K562 (cell line): ENCODE results near the gene GLIS2. TPM values are rescaled to one million over a fixed set of nuclear protein-coding genes. Genes with fewer than 3 reads are reported as not detected.
A peak's percentile ranks its signal among the peaks of the same experiment; 100 is the strongest.

Experiments
- ADNP ChIP-seq: fragments of 200-800 bp; sonication (Bioruptor generic); IDR thresholded peaks from 2 replicates; pipeline ENCODE4 v1.6.1; 2016; ENCODE audit warnings: missing genetic modification characterization, missing compliant biosample characterization
- ARID1B ChIP-seq: fragments of 450-650 bp; IDR thresholded peaks from 2 replicates; pipeline ENCODE4 v1.6.1; 2016; ENCODE audit warnings: antibody characterized with exemption, mild to moderate bottlenecking, inconsistent platforms
- BHLHE40 ChIP-seq: IDR thresholded peaks from 2 replicates; pipeline ENCODE4 v1.6.1; 2011; ENCODE audit warnings: low read length, improper control_type of control experiment
- DPF2 ChIP-seq: fragments of 450-650 bp; IDR thresholded peaks from 2 replicates; pipeline ENCODE4 v1.6.1; 2016
- E2F4 ChIP-seq: sonication (generic); formaldehyde crosslinking; IDR thresholded peaks from 2 replicates; pipeline ENCODE4 v1.8.0; 2022; ENCODE audit warnings: mild to moderate bottlenecking, low read depth, missing genetic modification reagents
- FOXK1 ChIP-seq: sonication (generic); formaldehyde crosslinking; IDR thresholded peaks from 2 replicates; pipeline ENCODE4 v1.8.0; 2022; ENCODE audit warnings: missing genetic modification reagents, mild to moderate bottlenecking, borderline replicate concordance
- GTF2A2 ChIP-seq: IDR thresholded peaks from 2 replicates; pipeline ENCODE4 v1.6.1; 2016; ENCODE audit warnings: mild to moderate bottlenecking, missing genetic modification characterization, missing compliant biosample characterization
- ID3 ChIP-seq, 2 experiments: fragments of 250-450 bp in 1 of 2; fragments of 450-650 bp in 1 of 2; sonication (Bioruptor Pico) in 1 of 2; IDR thresholded peaks; 2 replicates each; pipeline versions ENCODE4 v1.6.1 to v1.8.0; 2016 to 2021; ENCODE audit warnings: mild to moderate bottlenecking in 2 of 2, moderate library complexity in 2 of 2, missing compliant biosample characterization in 1 of 2, missing genetic modification characterization in 1 of 2
- NCOA2 ChIP-seq, 2 experiments: fragments of 450-650 bp; IDR thresholded peaks; 2 replicates each; pipeline ENCODE4 v1.6.1; 2018; ENCODE audit warnings: mild to moderate bottlenecking in 2 of 2, moderate library complexity in 1 of 2; ENCODE audit not compliant: partially characterized antibody in 2 of 2
- NFATC3 ChIP-seq: fragments of 450-650 bp; IDR thresholded peaks from 2 replicates; pipeline ENCODE4 v1.6.1; 2017; ENCODE audit warnings: mild to moderate bottlenecking
- PTRF ChIP-seq: fragments of 450-650 bp; IDR thresholded peaks from 2 replicates; pipeline ENCODE4 v1.6.1; 2016; ENCODE audit warnings: mild to moderate bottlenecking, missing genetic modification characterization, missing compliant biosample characterization
- RCOR1 ChIP-seq, 2 experiments: IDR thresholded peaks; 2 replicates each; pipeline ENCODE4 v1.6.1; 2012; ENCODE audit warnings: low read depth in 2 of 2, low read length in 2 of 2, borderline replicate concordance in 1 of 2, improper control_type of control experiment in 1 of 2
- TAL1 ChIP-seq: fragments of 450-650 bp; IDR thresholded peaks from 2 replicates; pipeline ENCODE4 v1.6.1; 2016; ENCODE audit warnings: mild to moderate bottlenecking
- TCF3 ChIP-seq: sonication (generic); formaldehyde crosslinking; IDR thresholded peaks from 2 replicates; pipeline ENCODE4 v1.4.0; 2020; ENCODE audit warnings: mild to moderate bottlenecking, missing genetic modification reagents
- TEAD2 ChIP-seq: fragments of 450-650 bp; IDR thresholded peaks from 2 replicates; pipeline ENCODE4 v1.6.1; 2016; ENCODE audit warnings: missing genetic modification characterization, control low read depth, missing compliant biosample characterization
- THRA ChIP-seq: fragments of 450-650 bp; IDR thresholded peaks from 2 replicates; pipeline ENCODE4 v1.6.1; 2017; ENCODE audit warnings: mild to moderate bottlenecking, moderate library complexity
- UBTF ChIP-seq, 2 experiments: IDR thresholded peaks; 2 replicates each; pipeline ENCODE4 v1.6.1; 2012; ENCODE audit warnings: improper control_type of control experiment in 2 of 2, low read depth in 2 of 2, low read length in 2 of 2, borderline replicate concordance in 1 of 2
- VEZF1 ChIP-seq: fragments of 200-800 bp; sonication (Bioruptor generic); IDR thresholded peaks from 2 replicates; pipeline ENCODE4 v1.6.1; 2017; ENCODE audit warnings: missing genetic modification characterization, missing compliant biosample characterization
- ZBTB17 ChIP-seq: fragments of 450-650 bp; formaldehyde crosslinking; IDR thresholded peaks from 2 replicates; pipeline ENCODE4 v1.4.0; 2020; ENCODE audit warnings: mild to moderate bottlenecking
- ZNF408 ChIP-seq: fragments of 250-450 bp; sonication (Bioruptor Pico); IDR thresholded peaks from 2 replicates; pipeline ENCODE4 v1.4.0; 2020; ENCODE audit warnings: low read depth, mild to moderate bottlenecking, moderate library complexity
- ZNF583 ChIP-seq: fragments of 250-450 bp; sonication (Bioruptor Pico); IDR thresholded peaks from 2 replicates; pipeline ENCODE4 v1.4.0; 2020
- polyA plus RNA-seq, 8 experiments: library from polyadenylated mRNA; depleted of rRNA in 4 of 8; stranded (reverse) in 5 of 8; unstranded in 3 of 8; fragments of >200 nt; fragmentation: Nextera tagmentation in 2 of 8; fragmentation: Illumina TruSeq in 1 of 8; extraction: Ambion mirVana in 2 of 8; extraction: Trizol in 1 of 8; gene quantifications; 2 replicates each; pipeline versions ENCODE4 v1.2.1 to v1.2.3, GENCODE V29; 2011 to 2014; ENCODE audit warnings: inconsistent platforms in 1 of 8, missing spikeins in 1 of 8
- total RNA-seq, 7 experiments: library from RNA; depleted of rRNA in 6 of 7; stranded (reverse); fragments of >200 nt in 6 of 7; fragmentation: Illumina TruSeq in 2 of 7; extraction: Trizol in 2 of 7; gene quantifications; 2 replicates each; pipeline versions ENCODE4 v1.2.1 to v1.2.3, GENCODE V29; 2011 to 2021; ENCODE audit warnings: low replicate concordance in 1 of 7

GLIS2 gene
- total and polyA plus RNA-seq, 9 of the 15 experiments (the other 6 are each of a cell fraction or from before 2014, with no cell fraction given) = 0.10 to 9.0 (median 0.57) TPM

GRCh38 chr16:4347765-4348509 is 32.1 kb downstream of the GLIS2 start (continued):
- TF ChIP-seq RCOR1 (IDR thresholded peaks at IDR 0.05; ENCODE audit: borderline replicate concordance in 1 of 2, low read depth in 2 of 2, low read length in 2 of 2) (0 out of 4 replicates have a peak, but pooled peaks of 1 of the 2 experiments have one; percentile 32), ZBTB17 (CRISPR knock-in tag) (no peak), NCOA2 (IDR thresholded peaks at IDR 0.05; ENCODE audit: partially characterized antibody in 2 of 2) (no peak), TAL1 (peak; percentile 41; the same call in 1 of the 2 replicates), NFATC3 (no peak), TCF3 (CRISPR knock-in tag) (peak; percentile 66), VEZF1 (CRISPR knock-in tag) (no peak), FOXK1 (CRISPR knock-in tag) (0 out of 2 replicates have a peak, but pooled peaks have one; percentile 28), DPF2 (0 out of 2 replicates have a peak, but pooled peaks have one; percentile 35), ADNP (tag) (no peak), ZNF408 (CRISPR knock-in tag) (no peak), ID3 (CRISPR knock-in tag; IDR thresholded peaks at IDR 0.05) (no peak), ID3 (tag; IDR thresholded peaks at IDR 0.05) (peak; percentile 79; the same call in 1 of the 2 replicates), ARID1B (peak; percentile 59; the same call in 1 of the 2 replicates), GTF2A2 (tag) (no peak), TEAD2 (tag) (no peak), BHLHE40 (peak; percentile 83), UBTF (IDR thresholded peaks at IDR 0.05; ENCODE audit: borderline replicate concordance in 1 of 2, low read depth in 2 of 2, low read length in 2 of 2) (0 out of 4 replicates have a peak, but pooled peaks of 1 of the 2 experiments have one; percentile 49), PTRF (tag) (no peak), E2F4 (no peak), ZNF583 (CRISPR knock-in tag) (no peak), THRA (no peak)
